ENCODE results near the gene OR2V2. TPM values are rescaled to one million over a fixed set of nuclear protein-coding genes. Genes with fewer than 3 reads are reported as not detected.

OR2V2 gene
- total RNA-seq, 1 experiment from 2014 or later = not detected

- DNase-seq (ENCODE audit: extremely low read depth, low read depth) = peak; percentile 74
Measured at GRCh38 chr5:181204826-181205760, 57.7 kb downstream of the OR2V2 start, which contains the start of gene TRIM7. TSS of gene TRIM7 (minus strand) at chr5:181205196. CDS start at chr5:181205110, 86 bp downstream.

GRCh38 chr5:181205761-181206649 lies 58.6 kb downstream of the OR2V2 start:
- no peak for DNase-seq (ENCODE audit: extremely low read depth, low read depth)

GRCh38 chr5:181207214-181207959 lies 60.0 kb downstream of the OR2V2 start:
- DNase-seq (ENCODE audit: extremely low read depth, low read depth) = peak; percentile 92

GRCh38 chr5:181207960-181208253 lies 60.5 kb downstream of the OR2V2 start:
- no peak for DNase-seq (ENCODE audit: extremely low read depth, low read depth)

Other genes with a start within 250 kb of the OR2V2 start
- 0.32 TPM in 1 of 2 replicates, not detected in the other for gene BTNL8, start 248.4 kb upstream of the OR2V2 start, total RNA-seq (2014; rRNA removed; shearing (Covaris generic))
- gene BTNL3, start 158.7 kb upstream of the OR2V2 start, total RNA-seq (2014; rRNA removed; shearing (Covaris generic)) = not detected in 2 replicates
- gene BTNL9, start 107.3 kb upstream of the OR2V2 start, total RNA-seq (2014; rRNA removed; shearing (Covaris generic)) = 1.0 TPM in 2 replicates
- not detected in 2 replicates for gene OR2V1, start 16.4 kb upstream of the OR2V2 start, total RNA-seq (2014; rRNA removed; shearing (Covaris generic))
- gene TRIM7, start 57.6 kb downstream of the OR2V2 start, total RNA-seq (2014; rRNA removed; shearing (Covaris generic)) = 46.8 and 54.3 TPM in 2 replicates
- gene TRIM41, start 75.7 kb downstream of the OR2V2 start, total RNA-seq (2014; rRNA removed; shearing (Covaris generic)) = 25.7 and 32.2 TPM in 2 replicates
- gene RACK1, start 96.3 kb downstream of the OR2V2 start, total RNA-seq (2014; rRNA removed; shearing (Covaris generic)) = 6,972 and 7,071 TPM in 2 replicates
- gene TRIM52, start 113.6 kb downstream of the OR2V2 start, total RNA-seq (2014; rRNA removed; shearing (Covaris generic)) = 10.2 and 10.6 TPM in 2 replicates
- gene OR4F3, start 219.7 kb downstream of the OR2V2 start, total RNA-seq (2014; rRNA removed; shearing (Covaris generic)) = not detected in 2 replicates